Memory B cell (primary cell): ENCODE measurements around the gene LSS.
"Not testable (repeated sequence)": the region's sequence is repeated elsewhere in the genome, so short reads cannot be mapped to it uniquely, and the experiment has no call there.

Experiments used
- ATAC-seq: fragments of 150-1000 bp; cut with Tn5 transposase; 2 replicates; pipeline ENCODE4 v1.10.0; 2021; ENCODE audit warnings: low read depth, mild to moderate bottlenecking, moderate library complexity
- DNase-seq, 2 donors: peaks; one replicate each; pipeline ENCODE4 v3.0.0; 2022; ENCODE audit warnings: low spot score in 2 of 2
- H3K27ac Mint-ChIP-seq: one replicate; pipeline ENCODE4 v1.8.0; 2022; ENCODE audit warnings: mild to moderate bottlenecking, moderate library complexity, mixed read lengths
- H3K27me3 Mint-ChIP-seq: one replicate; pipeline ENCODE4 v1.8.0; 2022; ENCODE audit warnings: mixed read lengths
- H3K36me3 Mint-ChIP-seq: one replicate; pipeline ENCODE4 v1.8.0; 2022; ENCODE audit warnings: mild to moderate bottlenecking, mixed read lengths
- H3K4me1 Mint-ChIP-seq: one replicate; pipeline ENCODE4 v1.8.0; 2022; ENCODE audit warnings: mixed read lengths
- H3K4me3 Mint-ChIP-seq: one replicate; pipeline ENCODE4 v1.8.0; 2022; ENCODE audit warnings: mild to moderate bottlenecking, moderate library complexity, mixed read lengths
- H3K9me3 Mint-ChIP-seq: one replicate; pipeline ENCODE4 v1.8.0; 2022; ENCODE audit warnings: mixed read lengths

LSS gene

DNA sequence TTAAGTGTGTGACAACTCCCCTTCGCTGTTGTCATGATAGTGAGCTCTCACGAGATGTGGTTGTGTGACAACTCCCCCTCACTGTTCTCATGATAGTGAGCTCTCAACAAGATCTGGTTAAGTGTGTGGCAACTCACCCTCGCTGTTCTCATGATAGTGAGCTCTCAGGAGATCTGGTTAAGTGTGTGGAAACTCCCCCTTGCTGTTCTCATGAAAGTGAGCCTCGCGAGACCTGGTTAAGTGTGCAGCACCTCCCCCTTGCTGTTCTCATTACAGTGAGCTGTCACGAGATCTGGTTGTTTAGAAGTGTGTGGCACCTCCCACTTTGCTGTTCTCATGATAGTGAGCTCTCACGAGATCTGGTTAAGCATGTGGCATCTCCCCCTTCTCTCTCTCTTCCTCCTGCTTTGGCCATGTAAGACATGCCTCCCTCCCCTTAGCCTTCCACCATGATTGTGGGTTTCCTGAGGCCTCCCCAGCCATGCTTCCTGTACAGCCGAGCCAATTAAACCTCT is 25.1 kb upstream of the LSS start:
- peaks cover 50% of the 10 kb centered on the region for H3K36me3 Mint-ChIP-seq
- H3K4me1 Mint-ChIP-seq = peaks cover 40% of the 10 kb centered on the region
- H3K27ac Mint-ChIP-seq = peak overlapping the region; percentile 98
- DNase-seq = peak; percentile 19 to 38
- peak overlapping the region; percentile 59 for H3K4me3 Mint-ChIP-seq
- ATAC-seq = peak; percentile 88
- no peaks in the 10 kb centered on the region for H3K27me3 Mint-ChIP-seq
- peaks cover 2% of the 10 kb centered on the region for H3K9me3 Mint-ChIP-seq

- peaks cover 50% of the 10 kb centered on the region for H3K36me3 Mint-ChIP-seq
- H3K9me3 Mint-ChIP-seq = peaks cover 2% of the 10 kb centered on the region
- no peak overlapping the region for H3K4me3 Mint-ChIP-seq
- peak overlapping the region; percentile 98 for H3K27ac Mint-ChIP-seq
- H3K4me1 Mint-ChIP-seq = peaks cover 38% of the 10 kb centered on the region
- DNase-seq (no peak), ATAC-seq (no peak)
- no peaks in the 10 kb centered on the region for H3K27me3 Mint-ChIP-seq
Measured at GRCh38 chr21:46252840-46253239, 24.3 kb upstream of the LSS start.

DNA sequence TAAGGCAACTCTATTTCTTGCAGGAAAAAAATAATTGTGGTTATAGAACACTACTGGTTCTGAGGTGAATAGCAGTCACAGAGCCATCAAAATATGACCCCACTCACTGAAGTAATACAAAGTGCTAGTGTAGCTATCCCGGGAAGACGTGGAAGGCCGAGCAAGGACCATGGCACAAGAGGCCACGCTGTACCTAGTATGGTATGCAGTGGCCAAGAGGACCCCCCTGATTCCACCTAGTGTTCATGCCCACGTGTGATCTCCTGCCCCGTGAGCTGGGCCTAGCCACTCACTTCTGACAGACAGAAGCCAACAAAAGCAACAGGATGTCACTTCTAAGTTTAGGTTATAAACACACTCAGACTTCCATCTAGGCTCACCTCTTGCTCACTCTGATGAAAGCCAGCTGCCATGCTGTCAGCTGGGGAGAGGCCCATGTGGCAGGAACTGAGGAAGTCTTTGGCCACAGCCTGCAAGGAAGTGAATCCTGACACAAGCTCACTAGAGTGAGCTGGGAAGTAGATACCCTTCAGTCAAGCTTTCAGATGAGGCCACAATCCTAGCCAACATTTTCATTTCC is 21.7 kb upstream of the LSS start:
- Mint-ChIP-seq H3K36me3 (peaks cover 49% of the 10 kb centered on the region), H3K4me1 (peaks cover 34% of the 10 kb centered on the region), H3K27me3 (no peaks in the 10 kb centered on the region), H3K4me3 (no peak overlapping the region), H3K9me3 (peaks cover 2% of the 10 kb centered on the region), H3K27ac (peak overlapping the region; percentile 82)
- ATAC-seq (no peak), DNase-seq (no peak)

- DNase-seq (no peak), ATAC-seq (no peak)
- Mint-ChIP-seq H3K4me1 (peaks cover 22% of the 10 kb centered on the region), H3K27me3 (no peaks in the 10 kb centered on the region), H3K4me3 (no peak overlapping the region), H3K27ac (no peak overlapping the region), H3K36me3 (peaks cover 40% of the 10 kb centered on the region), H3K9me3 (peaks cover under 1% of the 10 kb centered on the region)
Measured at GRCh38 chr21:46248827-46249226, 20.3 kb upstream of the LSS start.

DNA sequence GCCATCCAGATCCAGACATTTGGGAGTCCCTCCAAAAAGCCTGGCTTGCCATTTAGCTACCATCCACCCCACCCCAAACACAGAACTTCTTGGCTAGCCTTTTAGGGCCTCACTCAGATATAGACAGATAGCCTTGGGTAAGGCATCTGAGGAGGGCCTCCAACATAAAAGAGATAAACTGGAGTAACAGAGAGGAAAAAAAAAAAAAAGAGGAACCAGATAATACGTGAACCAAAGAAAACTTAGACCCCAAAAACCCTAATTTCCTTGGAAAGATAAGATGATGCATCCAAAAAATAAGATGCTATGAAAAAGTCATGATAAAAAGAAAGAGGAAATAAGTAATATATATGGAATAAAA is 19.8 kb upstream of the LSS start:
- no peak overlapping the region for H3K27ac Mint-ChIP-seq

DNA sequence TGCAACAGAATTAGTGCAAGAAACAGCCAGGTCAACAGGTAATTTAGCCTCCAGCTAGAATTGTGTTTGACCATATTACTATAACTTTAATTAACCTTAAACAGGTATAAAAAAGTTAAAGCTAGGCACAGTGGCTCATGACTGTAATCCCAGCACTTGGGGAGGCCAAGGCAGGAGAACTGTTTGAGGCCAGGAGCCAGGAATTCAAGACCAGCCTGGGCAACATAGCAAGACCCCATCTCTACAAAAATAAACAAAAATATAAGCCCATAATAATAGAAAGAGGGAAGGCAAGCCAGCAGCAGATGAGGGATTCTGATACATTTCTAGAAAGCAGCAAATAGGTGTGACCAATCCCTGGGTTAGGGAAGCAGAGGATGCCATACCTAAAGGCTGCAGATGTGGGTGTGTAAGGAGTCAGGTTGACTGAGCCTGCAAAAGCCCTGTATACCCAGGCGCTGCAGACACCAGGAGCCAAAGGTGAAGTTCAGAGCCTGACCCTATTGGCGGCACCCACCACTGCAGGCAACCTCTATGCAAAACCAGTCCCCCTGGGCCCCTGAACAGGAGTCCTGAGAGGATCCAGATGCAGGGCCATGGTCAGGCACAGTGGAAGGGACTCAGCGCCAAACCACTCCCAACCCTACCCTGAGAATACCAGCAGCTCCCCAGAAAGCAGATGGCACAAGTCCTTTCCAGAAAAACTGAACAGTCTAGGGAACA is 19.3 kb upstream of the LSS start:
- no peaks in the 10 kb centered on the region for H3K9me3 Mint-ChIP-seq
- ATAC-seq (no peak), DNase-seq (no peak)
- no peak overlapping the region for H3K27ac Mint-ChIP-seq
- no peaks in the 10 kb centered on the region for H3K27me3 Mint-ChIP-seq
- H3K4me3 Mint-ChIP-seq = no peak overlapping the region
- peaks cover 38% of the 10 kb centered on the region for H3K36me3 Mint-ChIP-seq
- peaks cover 17% of the 10 kb centered on the region for H3K4me1 Mint-ChIP-seq

More for the DNA sequence above, 19.8 kb upstream of the LSS start:
- Mint-ChIP-seq H3K4me3 (no peak overlapping the region), H3K4me1 (peaks cover 18% of the 10 kb centered on the region), H3K9me3 (no peaks in the 10 kb centered on the region), H3K27me3 (no peaks in the 10 kb centered on the region), H3K36me3 (peaks cover 36% of the 10 kb centered on the region)
- DNase-seq (no peak), ATAC-seq (no peak)

GRCh38 chr21:46246345-46246744 is 17.8 kb upstream of the LSS start:
- no peak for ATAC-seq
- Mint-ChIP-seq H3K9me3 (no peaks in the 10 kb centered on the region), H3K27me3 (no peaks in the 10 kb centered on the region), H3K27ac (peak overlapping the region; percentile 42), H3K4me1 (peaks cover 15% of the 10 kb centered on the region), H3K36me3 (peaks cover 42% of the 10 kb centered on the region), H3K4me3 (no peak overlapping the region)
- DNase-seq = no peak

DNA sequence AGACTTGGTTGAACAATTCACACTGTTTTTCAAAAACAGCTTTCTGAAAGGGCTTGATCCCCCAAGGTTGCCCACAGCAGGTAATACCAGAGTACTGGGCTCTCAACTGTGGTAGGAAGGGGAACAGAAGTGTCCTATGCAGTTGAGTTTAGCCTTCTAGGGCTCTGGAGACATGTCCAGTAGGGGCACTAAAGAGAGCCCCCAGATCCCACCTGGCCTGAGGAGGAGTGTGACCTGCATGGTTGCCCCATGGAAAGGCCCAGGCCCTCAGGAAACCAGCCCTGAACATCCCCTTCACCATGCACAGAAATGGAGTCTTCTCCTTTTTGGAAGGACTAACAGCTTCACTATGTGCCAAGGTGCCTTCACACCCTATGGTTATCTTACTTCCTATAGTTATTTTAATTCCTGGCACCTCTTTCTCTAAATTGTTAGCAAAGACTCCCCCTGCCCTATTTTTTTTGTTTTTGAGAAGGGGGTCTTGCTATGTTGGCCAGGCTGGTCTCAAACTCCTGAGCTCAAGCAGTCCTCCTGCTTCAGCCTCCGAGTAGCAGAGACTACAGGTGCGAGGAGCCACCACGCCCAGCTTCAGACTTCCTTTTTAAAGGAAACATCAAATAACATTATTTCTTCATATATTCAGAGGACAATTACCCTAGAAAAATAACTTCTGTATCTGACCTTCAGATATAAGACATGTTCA is 16.8 kb upstream of the LSS start:
- Mint-ChIP-seq H3K4me3 (no peak overlapping the region), H3K4me1 (peaks cover 9% of the 10 kb centered on the region), H3K9me3 (no peaks in the 10 kb centered on the region), H3K36me3 (peaks cover 42% of the 10 kb centered on the region), H3K27ac (no peak overlapping the region), H3K27me3 (no peaks in the 10 kb centered on the region)
- ATAC-seq (no peak), DNase-seq (no peak)

- ATAC-seq = no peak
- no peak overlapping the region for H3K27ac Mint-ChIP-seq
- DNase-seq = no peak
- peaks cover 3% of the 10 kb centered on the region for H3K4me1 Mint-ChIP-seq
- H3K27me3 Mint-ChIP-seq = no peaks in the 10 kb centered on the region
- no peak overlapping the region for H3K4me3 Mint-ChIP-seq
- peaks cover 40% of the 10 kb centered on the region for H3K36me3 Mint-ChIP-seq
- H3K9me3 Mint-ChIP-seq = no peaks in the 10 kb centered on the region
Measured at GRCh38 chr21:46244602-46245001, 16.0 kb upstream of the LSS start.

GRCh38 chr21:46243960-46244361 is 15.4 kb upstream of the LSS start:
- H3K9me3 Mint-ChIP-seq = no peaks in the 10 kb centered on the region
- no peaks in the 10 kb centered on the region for H3K27me3 Mint-ChIP-seq
- H3K27ac Mint-ChIP-seq = no peak overlapping the region
- peaks cover 43% of the 10 kb centered on the region for H3K36me3 Mint-ChIP-seq
- DNase-seq (no peak), ATAC-seq (no peak)
- H3K4me1 Mint-ChIP-seq = peaks cover 3% of the 10 kb centered on the region
- H3K4me3 Mint-ChIP-seq = no peak overlapping the region

GRCh38 chr21:46243325-46243724 is 14.8 kb upstream of the LSS start:
- ATAC-seq (no peak), DNase-seq (no peak)
- peaks cover 42% of the 10 kb centered on the region for H3K36me3 Mint-ChIP-seq
- peaks cover 2% of the 10 kb centered on the region for H3K4me1 Mint-ChIP-seq
- no peaks in the 10 kb centered on the region for H3K9me3 Mint-ChIP-seq
- no peak overlapping the region for H3K27ac Mint-ChIP-seq
- H3K27me3 Mint-ChIP-seq = no peaks in the 10 kb centered on the region
- no peak overlapping the region for H3K4me3 Mint-ChIP-seq

- H3K27ac Mint-ChIP-seq, DNase-seq: not testable (repeated sequence)
Measured at GRCh38 chr21:46241577-46241976, 13.0 kb upstream of the LSS start.

GRCh38 chr21:46239817-46240325 is 11.3 kb upstream of the LSS start:
- DNase-seq = no peak
- H3K36me3 Mint-ChIP-seq = peaks cover 30% of the 10 kb centered on the region
- no peaks in the 10 kb centered on the region for H3K27me3 Mint-ChIP-seq
- H3K9me3 Mint-ChIP-seq = no peaks in the 10 kb centered on the region
- H3K4me3 Mint-ChIP-seq = no peak overlapping the region
- ATAC-seq = no peak
- peak overlapping the region; percentile 21 for H3K27ac Mint-ChIP-seq
- H3K4me1 Mint-ChIP-seq = peaks cover 2% of the 10 kb centered on the region

More at GRCh38 chr21:46241577-46241976, 13.0 kb upstream of the LSS start:
- ATAC-seq, H3K27me3 Mint-ChIP-seq, H3K4me3 Mint-ChIP-seq, H3K9me3 Mint-ChIP-seq, H3K4me1 Mint-ChIP-seq: not testable (repeated sequence)
- H3K36me3 Mint-ChIP-seq = peaks cover 37% of the 10 kb centered on the region

DNA sequence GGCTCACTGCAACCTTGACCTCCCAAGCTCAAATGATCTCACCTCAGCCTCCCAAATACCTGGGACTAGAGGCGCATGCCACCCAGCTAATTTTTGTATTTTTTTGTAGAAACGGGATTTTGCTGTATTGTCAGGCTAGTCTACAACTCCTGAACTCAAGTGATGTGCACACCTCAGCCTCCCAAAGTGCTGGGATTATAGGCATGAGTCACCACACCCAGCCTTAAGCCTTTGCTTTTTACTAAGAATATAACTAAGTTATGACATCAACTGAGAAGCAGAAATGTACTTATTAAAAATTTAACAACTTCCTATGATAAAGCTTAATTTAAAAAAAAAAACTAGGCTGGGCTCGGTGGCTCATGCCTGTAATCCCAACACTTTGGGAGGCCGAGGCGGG is 8.9 kb upstream of the LSS start:
- Mint-ChIP-seq H3K27me3 (no peaks in the 10 kb centered on the region), H3K4me3 (no peak overlapping the region), H3K4me1 (peaks cover 4% of the 10 kb centered on the region), H3K36me3 (peaks cover 38% of the 10 kb centered on the region), H3K27ac (no peak overlapping the region), H3K9me3 (no peaks in the 10 kb centered on the region)
- DNase-seq = no peak
- ATAC-seq = no peak
